ENCODE data around the gene PODN.

Gene PODN

GRCh38 chr1:53090227-53091147 lies 28.5 kb downstream of the PODN start:
- no peak for DNase-seq (ENCODE audit: low spot score)

GRCh38 chr1:53091841-53092645 lies 30.0 kb downstream of the PODN start:
- DNase-seq (ENCODE audit: low spot score): no peak

GRCh38 chr1:53092659-53093450 lies 30.8 kb downstream of the PODN start:
- DNase-seq (ENCODE audit: low spot score): no peak

- DNase-seq (ENCODE audit: low spot score): no peak
These were observed 31.4 kb downstream of the PODN start for GRCh38 chr1:53093451-53093754.

- no peak for DNase-seq (ENCODE audit: low spot score)
These were observed 31.9 kb downstream of the PODN start for GRCh38 chr1:53093778-53094532.

- DNase-seq (ENCODE audit: low spot score): no peak
These were observed 32.5 kb downstream of the PODN start for GRCh38 chr1:53094533-53094919.

- no peak for DNase-seq (ENCODE audit: low spot score)
These were observed 42.4 kb downstream of the PODN start for GRCh38 chr1:53104289-53104913.

- no peak for DNase-seq (ENCODE audit: low spot score)
These were observed 45.1 kb downstream of the PODN start for GRCh38 chr1:53107090-53107489.

- DNase-seq (ENCODE audit: low spot score): no peak
These were observed 45.7 kb downstream of the PODN start for GRCh38 chr1:53107570-53108322.

GRCh38 chr1:53108646-53109580 lies 46.9 kb downstream of the PODN start:
- no peak for DNase-seq (ENCODE audit: low spot score)

GRCh38 chr1:53110370-53111072 lies 48.5 kb downstream of the PODN start:
- DNase-seq (ENCODE audit: low spot score): no peak

GRCh38 chr1:53111073-53111556 lies 49.1 kb downstream of the PODN start:
- DNase-seq (ENCODE audit: low spot score): no peak

GRCh38 chr1:53111693-53112092 lies 49.7 kb downstream of the PODN start:
- no peak for DNase-seq (ENCODE audit: low spot score)

- no peak for DNase-seq (ENCODE audit: low spot score)
These were observed 50.3 kb downstream of the PODN start for GRCh38 chr1:53112271-53112774.

- no peak for DNase-seq (ENCODE audit: low spot score)
These were observed 50.8 kb downstream of the PODN start for GRCh38 chr1:53112861-53113260.

GRCh38 chr1:53114090-53114489 lies 52.1 kb downstream of the PODN start:
- DNase-seq (ENCODE audit: low spot score): no peak

- DNase-seq (ENCODE audit: low spot score): no peak
These were observed 52.8 kb downstream of the PODN start for GRCh38 chr1:53114581-53115400.

All from hematopoietic multipotent progenitor cell treated with erythropoietin and hydrocortisone succinate and interleukin-3 and kit ligand, for 15 days (in vitro differentiated cells).